Lower lobe of right lung (tissue), 2 donors: ENCODE data around the gene IQCK. TPM values are rescaled to one million over a fixed set of nuclear protein-coding genes. Genes with fewer than 3 reads are reported as not detected.
A peak's percentile ranks its signal among the peaks of the same experiment; 100 is the strongest.

Experiments
- ATAC-seq, 2 donors: fragments of 200-7000 bp; cut with Tn5 transposase; one replicate each; pipeline ENCODE4 v1.9.1; 2020 to 2022; ENCODE audit warnings: mild to moderate bottlenecking in 2 of 2, moderate library complexity in 2 of 2
- DNase-seq: peaks from one replicate; pipeline ENCODE4 v3.0.0-alpha.2; 2020
- H3K27ac ChIP-seq: fragments of 200-600 bp; one replicate; pipeline ENCODE4 v1.8.0; 2022
- H3K27me3 ChIP-seq: fragments of 200-600 bp; one replicate; pipeline ENCODE4 v1.8.0; 2022; ENCODE audit warnings: low read depth
- H3K36me3 ChIP-seq: fragments of 200-600 bp; one replicate; pipeline ENCODE4 v1.8.0; 2022; ENCODE audit warnings: mild to moderate bottlenecking
- H3K4me1 ChIP-seq: fragments of 200-600 bp; one replicate; pipeline ENCODE4 v1.8.0; 2022
- H3K4me3 ChIP-seq: fragments of 200-600 bp; one replicate; pipeline ENCODE4 v1.8.0; 2022; ENCODE audit warnings: mild to moderate bottlenecking
- H3K9me3 ChIP-seq: fragments of 200-600 bp; one replicate; pipeline ENCODE4 v1.8.0; 2022
- CTCF ChIP-seq: fragments of 200-600 bp; IDR thresholded peaks from one replicate; pipeline ENCODE4 v1.8.0; 2022; ENCODE audit warnings: antibody characterized with exemption, mild to moderate bottlenecking
- intact Hi-C: fragments of 100-400 bp; cut with DNase I; formaldehyde crosslinking; loops from one replicate; pipeline ENCODE4 v1.11.0; 2022
- total RNA-seq: library from RNA; stranded (reverse); fragmentation: NEBNext Ultra II Directional; extraction: Animal tissue kit (Norgen Biotek cat#: 25700); gene quantifications from one replicate; pipeline ENCODE4 v1.2.1, GENCODE V29; 2021
- donor health status: DM: no; HTN: yes; CAD: no; lungs with severe emphysema.

IQCK gene
- total RNA-seq, 1 donor from 2014 or later, result 14.1 TPM

- ATAC-seq, result no peak
- intact Hi-C loops, result no loop called here
- Histone ChIP-seq H3K27ac (no peak overlapping the region), H3K4me3 (no peak overlapping the region), H3K36me3 (peaks cover 73% of the 10 kb centered on the region), H3K9me3 (peaks cover under 1% of the 10 kb centered on the region), H3K27me3 (no peaks in the 10 kb centered on the region), H3K4me1 (peaks cover 20% of the 10 kb centered on the region)
- no peak for DNase-seq
- no peak for TF ChIP-seq CTCF
Measured at GRCh38 chr16:19688396-19689024, 29.6 kb upstream of the IQCK start.

GRCh38 chr16:19689342-19689741 lies 28.7 kb upstream of the IQCK start:
- no peak overlapping the region for H3K4me3 ChIP-seq
- no peak for ATAC-seq
- H3K9me3 ChIP-seq, result no peaks in the 10 kb centered on the region
- H3K27ac ChIP-seq, result no peak overlapping the region
- intact Hi-C loops, result no loop called here
- peaks cover 20% of the 10 kb centered on the region for H3K4me1 ChIP-seq
- no peaks in the 10 kb centered on the region for H3K27me3 ChIP-seq
- TF ChIP-seq CTCF, result no peak
- peaks cover 64% of the 10 kb centered on the region for H3K36me3 ChIP-seq
- no peak for DNase-seq

GRCh38 chr16:19690196-19690595 lies 27.9 kb upstream of the IQCK start:
- TF ChIP-seq CTCF, result no peak
- DNase-seq, result no peak
- Histone ChIP-seq H3K27me3 (no peaks in the 10 kb centered on the region), H3K9me3 (no peaks in the 10 kb centered on the region), H3K36me3 (peaks cover 56% of the 10 kb centered on the region), H3K4me1 (peaks cover 20% of the 10 kb centered on the region), H3K27ac (no peak overlapping the region), H3K4me3 (no peak overlapping the region)
- peak in 1 of 2 donors; percentile 61 for ATAC-seq
- intact Hi-C loops, result no loop called here

GRCh38 chr16:19691161-19691711 lies 26.8 kb upstream of the IQCK start:
- H3K4me3 ChIP-seq, result no peak overlapping the region
- ATAC-seq, result peak in 1 of 2 donors; percentile 22

GRCh38 chr16:19694989-19695388 lies 23.1 kb upstream of the IQCK start:
- peaks cover 32% of the 10 kb centered on the region for H3K36me3 ChIP-seq
- H3K27ac ChIP-seq, result no peak overlapping the region
- intact Hi-C loops, result no loop called here
- no peak for ATAC-seq
- no peak overlapping the region for H3K4me3 ChIP-seq
- H3K27me3 ChIP-seq, result no peaks in the 10 kb centered on the region
- peaks cover 50% of the 10 kb centered on the region for H3K4me1 ChIP-seq
- no peak for TF ChIP-seq CTCF
- H3K9me3 ChIP-seq, result no peaks in the 10 kb centered on the region
- no peak for DNase-seq

More at GRCh38 chr16:19691161-19691711, 26.8 kb upstream of the IQCK start:
- no peak for TF ChIP-seq CTCF
- Histone ChIP-seq H3K9me3 (no peaks in the 10 kb centered on the region), H3K27ac (no peak overlapping the region), H3K4me1 (peaks cover 29% of the 10 kb centered on the region), H3K36me3 (peaks cover 45% of the 10 kb centered on the region), H3K27me3 (no peaks in the 10 kb centered on the region)
- no peak for DNase-seq
- intact Hi-C loops, result no loop called here
